H9 (cell line): ENCODE results near the gene LDB2. TPM values are rescaled to one million over a fixed set of nuclear protein-coding genes. Genes with fewer than 3 reads are reported as not detected.

ENCODE experiments used
- DNase-seq: peaks from one replicate; pipeline ENCODE4 v3.0.0-alpha.2; 2017
- H2AFZ ChIP-seq: one replicate; pipeline ENCODE4 v1.6.1; 2013; ENCODE audit warnings: mild to moderate bottlenecking, low read length, control low read depth, moderate library complexity
- H2AK5ac ChIP-seq: 2 replicates; pipeline ENCODE4 v1.6.1; 2013; ENCODE audit warnings: low read length, control low read depth, mixed read lengths; ENCODE audit not compliant: insufficient read length
- H2BK120ac ChIP-seq: one replicate; pipeline ENCODE4 v1.6.1; 2013; ENCODE audit warnings: low read depth, mild to moderate bottlenecking, low read length, control low read depth, inconsistent platforms; ENCODE audit not compliant: poor library complexity, severe bottlenecking
- H2BK12ac ChIP-seq: 2 replicates; pipeline ENCODE4 v1.6.1; 2013; ENCODE audit warnings: low read length, control low read depth, mixed read lengths, low read depth; ENCODE audit not compliant: insufficient read length
- H2BK15ac ChIP-seq: 2 replicates; pipeline ENCODE4 v1.6.1; 2013; ENCODE audit warnings: low read depth, low read length, control low read depth
- H2BK20ac ChIP-seq: one replicate; pipeline ENCODE4 v1.6.1; 2013; ENCODE audit warnings: low read depth, mild to moderate bottlenecking, low read length, control low read depth, inconsistent platforms; ENCODE audit not compliant: poor library complexity, severe bottlenecking
- H2BK5ac ChIP-seq: 2 replicates; pipeline ENCODE4 v1.6.1; 2013; ENCODE audit warnings: low read length, control low read depth, mixed read lengths; ENCODE audit not compliant: insufficient read length
- H3K14ac ChIP-seq: 2 replicates; pipeline ENCODE4 v1.6.1; 2013; ENCODE audit warnings: low read length, control low read depth; ENCODE audit not compliant: insufficient read depth
- H3K18ac ChIP-seq: 2 replicates; pipeline ENCODE4 v1.6.1; 2013; ENCODE audit warnings: low read depth, mild to moderate bottlenecking, mixed read lengths, low read length, control low read depth; ENCODE audit not compliant: insufficient read length
- H3K23ac ChIP-seq: 2 replicates; pipeline ENCODE4 v1.6.1; 2013; ENCODE audit warnings: low read length, control low read depth, mixed read lengths, low read depth; ENCODE audit not compliant: insufficient read length
- H3K23me2 ChIP-seq: 2 replicates; pipeline ENCODE4 v1.6.1; 2013; ENCODE audit warnings: low read depth, mild to moderate bottlenecking, mixed read lengths, low read length, control low read depth; ENCODE audit not compliant: insufficient read length, poor library complexity, severe bottlenecking
- H3K27ac ChIP-seq: 2 replicates; pipeline ENCODE4 v1.5.1; 2013; ENCODE audit warnings: low read length, control low read depth, mixed read lengths, low read depth; ENCODE audit not compliant: insufficient read length
- H3K27me3 ChIP-seq: 2 replicates; pipeline ENCODE4 v1.6.1; 2013; ENCODE audit warnings: low read length, control low read depth, inconsistent platforms; ENCODE audit not compliant: insufficient read depth
- H3K4ac ChIP-seq: 2 replicates; pipeline ENCODE4 v1.6.1; 2013; ENCODE audit warnings: low read depth, mild to moderate bottlenecking, control low read depth, inconsistent platforms, low read length, moderate library complexity
- H3K4me1 ChIP-seq: 2 replicates; pipeline ENCODE4 v1.6.1; 2013; ENCODE audit warnings: low read length, control low read depth, inconsistent platforms; ENCODE audit not compliant: insufficient read depth
- H3K4me2 ChIP-seq: 2 replicates; pipeline ENCODE4 v1.6.1; 2013; ENCODE audit warnings: low read length, control low read depth, mixed read lengths; ENCODE audit not compliant: insufficient read length, insufficient read depth
- H3K56ac ChIP-seq: 2 replicates; pipeline ENCODE4 v1.6.1; 2013; ENCODE audit warnings: low read depth, mild to moderate bottlenecking, mixed read lengths, low read length, control low read depth; ENCODE audit not compliant: insufficient read length
- H3K79me1 ChIP-seq: 2 replicates; pipeline ENCODE4 v1.6.1; 2013; ENCODE audit warnings: low read depth, mild to moderate bottlenecking, moderate library complexity, low read length, control low read depth, inconsistent platforms; ENCODE audit not compliant: insufficient read depth, poor library complexity, severe bottlenecking
- H3K79me2 ChIP-seq: 2 replicates; pipeline ENCODE4 v1.6.1; 2013; ENCODE audit warnings: low read length, control low read depth, inconsistent platforms; ENCODE audit not compliant: insufficient read depth
- H3K9ac ChIP-seq: 2 replicates; pipeline ENCODE4 v1.6.1; 2013; ENCODE audit warnings: low read length, control low read depth, mixed read lengths; ENCODE audit not compliant: insufficient read length; ENCODE audit errors: extremely low read depth
- H3K9me3 ChIP-seq: one replicate; pipeline ENCODE4 v1.6.1; 2013; ENCODE audit warnings: low read depth, low read length, inconsistent platforms; ENCODE audit not compliant: control insufficient read depth
- H3T11ph ChIP-seq: one replicate; pipeline ENCODE4 v1.6.1; 2013; ENCODE audit warnings: mild to moderate bottlenecking, low read length, control low read depth, inconsistent platforms
- H4K20me1 ChIP-seq: one replicate; pipeline ENCODE4 v1.6.1; 2013; ENCODE audit not compliant: control insufficient read depth, insufficient read length, insufficient read depth
- H4K5ac ChIP-seq: 2 replicates; pipeline ENCODE4 v1.6.1; 2013; ENCODE audit warnings: low read depth, mild to moderate bottlenecking, mixed read lengths, low read length, control low read depth; ENCODE audit not compliant: insufficient read length
- H4K8ac ChIP-seq: replicated peaks from 2 replicates; pipeline ENCODE4 v1.6.1; 2013; ENCODE audit warnings: low read length, control low read depth, mixed read lengths, low read depth; ENCODE audit not compliant: insufficient read length
- H4K91ac ChIP-seq: 2 replicates; pipeline ENCODE4 v1.6.1; 2013; ENCODE audit warnings: low read depth, mild to moderate bottlenecking, moderate library complexity, mixed read lengths, low read length, control low read depth; ENCODE audit not compliant: insufficient read length
- H3K27ac Mint-ChIP-seq, 3 experiments: 2 replicates in 2 of 3; 3 replicates in 1 of 3; pipeline ENCODE4 v1.8.0; 2020 to 2021; ENCODE audit warnings: mixed read lengths in 3 of 3, mild to moderate bottlenecking in 1 of 3, moderate library complexity in 1 of 3
- H3K27me3 Mint-ChIP-seq: 2 replicates; pipeline ENCODE4 v1.8.0; 2021; ENCODE audit warnings: low read depth, mild to moderate bottlenecking, moderate library complexity, mixed read lengths
- H3K36me3 Mint-ChIP-seq, 3 experiments: 2 replicates in 2 of 3; 3 replicates in 1 of 3; pipeline ENCODE4 v1.8.0; 2020 to 2021; ENCODE audit warnings: low read depth in 3 of 3, mixed read lengths in 3 of 3; ENCODE audit not compliant: insufficient read depth in 1 of 3
- H3K4me1 Mint-ChIP-seq, 2 experiments: 2 replicates each; pipeline ENCODE4 v1.8.0; 2020; ENCODE audit warnings: mixed read lengths in 2 of 2
- H3K4me3 Mint-ChIP-seq, 2 experiments: 2 replicates in 1 of 2; 3 replicates in 1 of 2; pipeline ENCODE4 v1.8.0; 2020 to 2021; ENCODE audit warnings: mild to moderate bottlenecking in 2 of 2, mixed read lengths in 2 of 2, moderate library complexity in 1 of 2
- H3K9me3 Mint-ChIP-seq, 2 experiments: 2 replicates in 1 of 2; 3 replicates in 1 of 2; pipeline ENCODE4 v1.8.0; 2020; ENCODE audit warnings: mild to moderate bottlenecking in 2 of 2, mixed read lengths in 2 of 2, moderate library complexity in 1 of 2
- WGBS: extraction: QIAGEN DNeasy Blood & Tissue Kit; methylation state at CpG from one replicate; pipeline ENCODE4 v1.1.7; 2013; ENCODE audit warnings: missing lambda C conversion rate, low lambda C conversion rate, mixed read lengths; ENCODE audit not compliant: insufficient read length; ENCODE audit errors: extremely low coverage; 5-methylcytosine and 5-hydroxymethylcytosine counted together
- total RNA-seq: library from RNA; stranded (reverse); gene quantifications from 2 replicates; pipeline ENCODE4 v1.2.1, GENCODE V29; 2021
- TF ChIP-seq, protein P1 (sequence below): fragments of 200-600 bp; sonication (generic); conservative IDR thresholded peaks from 3 replicates; pipeline ENCODE4 v1.8.0; 2021; ENCODE audit warnings: antibody characterized with exemption, mild to moderate bottlenecking

The LDB2 gene
- total RNA-seq, 1 experiment from 2014 or later: 22.5 TPM

DNA sequence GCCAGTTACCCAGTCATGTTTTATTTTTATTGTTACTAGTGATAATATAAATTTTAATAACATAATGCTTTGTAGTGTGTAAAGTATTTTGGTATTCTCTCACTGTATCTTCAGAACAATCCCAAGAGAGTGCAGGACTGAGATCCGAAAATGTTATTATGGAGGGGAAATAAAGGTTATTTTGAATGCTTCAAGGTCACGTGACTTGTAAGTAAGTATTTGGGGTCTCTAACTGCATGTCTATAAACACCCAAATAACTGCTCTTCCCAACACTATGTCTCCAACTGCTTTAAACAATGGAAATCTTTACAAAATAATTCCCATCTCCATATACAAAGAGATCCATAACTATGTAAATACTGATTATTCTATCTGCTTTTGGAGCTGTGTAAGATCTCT is 302.2 kb downstream of the LDB2 start:
- H3T11ph ChIP-seq: no peak overlapping the region
- no peaks in the 10 kb centered on the region; the same call in 1 of the 2 replicates for H3K79me2 ChIP-seq
- H2BK5ac ChIP-seq: no peak overlapping the region
- H3K27me3 Mint-ChIP-seq: no peaks in the 10 kb centered on the region
- no peaks in the 10 kb centered on the region for H3K9me3 ChIP-seq
- H2AFZ ChIP-seq: no peak overlapping the region
- WGBS: no CpG with 5 or more reads among the region's 2 CpGs
- H3K27ac ChIP-seq: no peak overlapping the region
- no peak overlapping the region for H3K27ac Mint-ChIP-seq
- H3K4me3 Mint-ChIP-seq: no peak overlapping the region
- no peak overlapping the region for H3K4ac ChIP-seq
- H3K4me1 Mint-ChIP-seq: peaks cover 20 to 24% of the 10 kb centered on the region in 2 experiments
- no peak overlapping the region for H3K23ac ChIP-seq
- H3K79me1 ChIP-seq: no peaks in the 10 kb centered on the region
- no peak overlapping the region for H3K56ac ChIP-seq
- no peak for DNase-seq
- H2BK120ac ChIP-seq: no peak overlapping the region
- no peak overlapping the region for H3K4me2 ChIP-seq
- H3K23me2 ChIP-seq: no peaks in the 10 kb centered on the region
- H4K8ac ChIP-seq: no peak overlapping the region
- peaks cover 2% of the 10 kb centered on the region for H4K20me1 ChIP-seq
- no peak overlapping the region for H4K91ac ChIP-seq
- no peak overlapping the region for H3K14ac ChIP-seq
- H2BK15ac ChIP-seq: no peak overlapping the region
- H3K18ac ChIP-seq: no peak overlapping the region
- TF ChIP-seq, protein P1, sequence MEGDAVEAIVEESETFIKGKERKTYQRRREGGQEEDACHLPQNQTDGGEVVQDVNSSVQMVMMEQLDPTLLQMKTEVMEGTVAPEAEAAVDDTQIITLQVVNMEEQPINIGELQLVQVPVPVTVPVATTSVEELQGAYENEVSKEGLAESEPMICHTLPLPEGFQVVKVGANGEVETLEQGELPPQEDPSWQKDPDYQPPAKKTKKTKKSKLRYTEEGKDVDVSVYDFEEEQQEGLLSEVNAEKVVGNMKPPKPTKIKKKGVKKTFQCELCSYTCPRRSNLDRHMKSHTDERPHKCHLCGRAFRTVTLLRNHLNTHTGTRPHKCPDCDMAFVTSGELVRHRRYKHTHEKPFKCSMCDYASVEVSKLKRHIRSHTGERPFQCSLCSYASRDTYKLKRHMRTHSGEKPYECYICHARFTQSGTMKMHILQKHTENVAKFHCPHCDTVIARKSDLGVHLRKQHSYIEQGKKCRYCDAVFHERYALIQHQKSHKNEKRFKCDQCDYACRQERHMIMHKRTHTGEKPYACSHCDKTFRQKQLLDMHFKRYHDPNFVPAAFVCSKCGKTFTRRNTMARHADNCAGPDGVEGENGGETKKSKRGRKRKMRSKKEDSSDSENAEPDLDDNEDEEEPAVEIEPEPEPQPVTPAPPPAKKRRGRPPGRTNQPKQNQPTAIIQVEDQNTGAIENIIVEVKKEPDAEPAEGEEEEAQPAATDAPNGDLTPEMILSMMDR: no peak
- H2AK5ac ChIP-seq: no peak overlapping the region
- no peak overlapping the region for H3K9ac ChIP-seq
- no peak overlapping the region for H4K5ac ChIP-seq
- H3K27me3 ChIP-seq: no peaks in the 10 kb centered on the region; the same call in 1 of the 2 replicates
- H3K36me3 Mint-ChIP-seq: no peaks in the 10 kb centered on the region; a peak in 1 of 7 replicates
- H3K4me1 ChIP-seq: peaks cover 5% of the 10 kb centered on the region; the same call in 1 of the 2 replicates
- no peak overlapping the region for H2BK20ac ChIP-seq
- H3K9me3 Mint-ChIP-seq: no peaks in the 10 kb centered on the region
- no peak overlapping the region for H2BK12ac ChIP-seq
